Endothelial cell of umbilical vein (primary cell): Measurements from ENCODE around the gene C16orf95. TPM values are rescaled to one million over a fixed set of nuclear protein-coding genes. Genes with fewer than 3 reads are reported as not detected.

Experiments used
- BruUV-seq: library from RNA; stranded (reverse); fragments of 400-500 nt; replicated peaks from 2 replicates; lab custom pipeline; 2021; lab: Mats Ljungman, UMichigan
- CTCF ChIA-PET: fragments of 300-600, 350-600 bp; sonication (Branson Sonifier 250); formaldehyde crosslinking; loops from one replicate; lab custom pipeline; 2021; ENCODE audit warnings: antibody characterized with exemption, inconsistent platforms; lab: Charles Lee
- POLR2A ChIA-PET: fragments of 300-600, 350-600 bp; sonication (Branson Sonifier 250); formaldehyde crosslinking; loops from one replicate; lab custom pipeline; 2021; ENCODE audit warnings: antibody characterized with exemption, inconsistent platforms; lab: Charles Lee
- DNase-seq: peaks from one replicate; pipeline ENCODE4 v3.0.0-alpha.2; 2011; ENCODE audit warnings: low read depth, low spot score
- FAIRE-seq: peaks from 2 replicates; lab custom pipeline; 2011; peaks lifted over from hg19 to GRCh38; lab: Jason Lieb, UNC
- H2AFZ ChIP-seq: 2 replicates; pipeline ENCODE4 v1.6.0; 2012; ENCODE audit warnings: low read depth, low read length, control low read depth, inconsistent platforms
- H3K27ac ChIP-seq: 2 replicates; pipeline ENCODE4 v1.5.1; 2011; ENCODE audit warnings: low read depth, mild to moderate bottlenecking, control low read depth, low read length, moderate library complexity; ENCODE audit not compliant: insufficient read depth
- H3K27me3 ChIP-seq, 2 experiments: 2 replicates each; pipeline versions ENCODE4 v1.6.0 to v1.6.1; 2011; ENCODE audit warnings: low read length in 2 of 2, mixed read lengths in 1 of 2; ENCODE audit not compliant: control insufficient read depth in 2 of 2, insufficient read depth in 2 of 2
- H3K36me3 ChIP-seq, 2 experiments: 2 replicates in 1 of 2; 3 replicates in 1 of 2; pipeline ENCODE4 v1.5.1; 2011; ENCODE audit warnings: low read length in 2 of 2, mild to moderate bottlenecking in 1 of 2, moderate library complexity in 1 of 2; ENCODE audit not compliant: control insufficient read depth in 2 of 2, insufficient read depth in 2 of 2; ENCODE audit errors: extremely low read depth in 1 of 2
- H3K4me1 ChIP-seq: 3 replicates; pipeline ENCODE4 v1.5.1; 2011; ENCODE audit warnings: mild to moderate bottlenecking, low read length; ENCODE audit not compliant: control insufficient read depth, insufficient read depth; ENCODE audit errors: extremely low read depth
- H3K4me2 ChIP-seq: 2 replicates; pipeline ENCODE4 v1.6.1; 2011; ENCODE audit warnings: low read length, control low read depth, mixed read lengths; ENCODE audit not compliant: insufficient read depth
- H3K4me3 ChIP-seq, 3 experiments: fragments of 200-600 bp in 1 of 3; sonication (generic), shearing (Covaris generic) in 1 of 3; replicated peaks in 1 of 3; 2 replicates each; pipeline ENCODE4 v1.5.1; 2011 to 2016; ENCODE audit warnings: control low read depth in 3 of 3, low read length in 3 of 3, mild to moderate bottlenecking in 2 of 3, inconsistent platforms in 1 of 3, low read depth in 1 of 3, moderate library complexity in 1 of 3; ENCODE audit not compliant: insufficient read depth in 1 of 3
- H3K79me2 ChIP-seq: 2 replicates; pipeline ENCODE4 v1.6.0; 2012; ENCODE audit warnings: low read length, inconsistent platforms; ENCODE audit not compliant: control insufficient read depth, insufficient read depth
- H3K9ac ChIP-seq: replicated peaks from 2 replicates; pipeline ENCODE3; 2011; ENCODE audit warnings: low read length, control low read depth; ENCODE audit not compliant: insufficient read depth; ENCODE audit errors: extremely low read depth
- H3K9me1 ChIP-seq: replicated peaks from 3 replicates; pipeline ENCODE4 v1.6.0; 2011; ENCODE audit warnings: mild to moderate bottlenecking, low read length; ENCODE audit not compliant: control insufficient read depth, insufficient read depth; ENCODE audit errors: extremely low read depth
- H3K9me3 ChIP-seq: replicated peaks from 2 replicates; pipeline ENCODE4 v1.5.1; 2012; ENCODE audit warnings: low read length, inconsistent platforms; ENCODE audit not compliant: control insufficient read depth, insufficient read depth
- H4K20me1 ChIP-seq: replicated peaks from 2 replicates; pipeline ENCODE3; 2011; ENCODE audit warnings: mild to moderate bottlenecking, low read length; ENCODE audit not compliant: control insufficient read depth, insufficient read depth; ENCODE audit errors: extremely low read depth
- CTCF ChIP-seq, 2 donors: IDR thresholded peaks; 1 replicate in 1 of 2; 2 replicates in 1 of 2; pipeline ENCODE4 v1.5.1; 2011; ENCODE audit warnings: low read length in 2 of 2, mild to moderate bottlenecking in 2 of 2, moderate library complexity in 2 of 2, control low read depth in 1 of 2, inconsistent platforms in 1 of 2, low read depth in 1 of 2; ENCODE audit not compliant: insufficient read depth in 1 of 2; ENCODE audit errors: extremely low read depth in 1 of 2
- EZH2 ChIP-seq: IDR thresholded peaks from 2 replicates; pipeline ENCODE4 v1.6.1; 2012; ENCODE audit warnings: borderline replicate concordance, low read depth, mild to moderate bottlenecking, moderate library complexity, low read length, inconsistent platforms; ENCODE audit not compliant: severe bottlenecking
- JUN ChIP-seq: IDR thresholded peaks from 2 replicates; pipeline ENCODE4 v1.6.1; 2011; ENCODE audit warnings: borderline replicate concordance, low read depth; ENCODE audit not compliant: insufficient read length, insufficient read depth
- MYC ChIP-seq: IDR thresholded peaks from one replicate; pipeline ENCODE4 v1.6.1; 2011; ENCODE audit warnings: mild to moderate bottlenecking, low read depth, low read length
- POLR2A ChIP-seq: IDR thresholded peaks from 2 replicates; pipeline ENCODE4 v1.6.1; 2012; ENCODE audit warnings: low read depth, mild to moderate bottlenecking, control low read depth, low read length
- POLR2AphosphoS5 ChIP-seq: IDR thresholded peaks from 2 replicates; pipeline ENCODE4 v1.6.1; 2012; ENCODE audit warnings: low read depth, mild to moderate bottlenecking, control low read depth, low read length, moderate library complexity; ENCODE audit not compliant: insufficient read depth
- dilution Hi-C: fragments of 300-500 bp; cut with MboI; formaldehyde crosslinking; loops from one replicate; pipeline ENCODE4 v1.15.0; 2019; ENCODE audit warnings: low sequenced_read_pairs; ENCODE audit not compliant: extremely low pct_ligation_motif_present
- intact Hi-C: fragments of 100-400 bp; cut with micrococcal nuclease; formaldehyde crosslinking; loops from one replicate; pipeline ENCODE4 v1.10.0; 2022
- polyA plus RNA-seq, 4 experiments: library from polyadenylated mRNA; depleted of rRNA in 3 of 4; stranded (reverse) in 3 of 4; unstranded in 1 of 4; fragments of >200 nt; gene quantifications; 2 replicates each; pipeline versions ENCODE4 v1.2.1 to v1.2.3, GENCODE V29; 2011 to 2012; ENCODE audit warnings: missing spikeins in 1 of 4
- total RNA-seq: library from RNA; stranded (reverse); gene quantifications from 2 replicates; pipeline ENCODE4 v1.2.3, GENCODE V29; 2021

C16orf95 gene
- total and polyA plus RNA-seq, 2 donors (not counting 3 experiments of a cell fraction or from before 2014, with no cell fraction given): 4.0 to 6.6 TPM

GRCh38 chr16:87332150-87332549, 15.0 kb upstream of the C16orf95 start:
- TF ChIP-seq JUN (no peak), EZH2 (no peak), POLR2A (no peak), CTCF (IDR thresholded peaks at IDR 0.05; ENCODE audit: extremely low read depth in 1 of 2, insufficient read depth in 1 of 2, low read depth in 1 of 2, low read length in 2 of 2) (no peak), MYC (no peak), POLR2AphosphoS5 (no peak)
- FAIRE-seq: no peak
- Histone ChIP-seq H2AFZ (no peak overlapping the region), H3K9me1 (no peaks in the 10 kb centered on the region), H3K79me2 (no peaks in the 10 kb centered on the region), H3K4me2 (no peak overlapping the region), H3K9me3 (no peaks in the 10 kb centered on the region), H4K20me1 (no peaks in the 10 kb centered on the region), H3K27ac (no peak overlapping the region), H3K9ac (no peak overlapping the region), H3K36me3 (peaks cover 4 to 17% of the 10 kb centered on the region in 2 experiments), H3K4me1 (no peaks in the 10 kb centered on the region), H3K4me3 (no peak overlapping the region), H3K27me3 (no peaks in the 10 kb centered on the region)
- POLR2A ChIA-PET: no interaction called here
- no peak for DNase-seq
- intact Hi-C loops (loop anchor here (5.0 kb wide), 1 partner anchor 35 kb away; no protein-coding TSS in a partner anchor), dilution Hi-C loops (no loop called here)
- BruUV-seq: no TSS peak
- CTCF ChIA-PET: interaction anchor here (0.7 to 1.3 kb wide), 3 partner anchors 10 to 34 kb away, joined by 3 to 5 read pairs (median 3); no protein-coding TSS in a partner anchor
